Measurements from ENCODE around the gene SYK.
"Not testable (repeated sequence)": the region's sequence is repeated elsewhere in the genome, so short reads cannot be mapped to it uniquely, and the experiment has no call there.

The SYK gene

GRCh38 chr9:90880669-90881068 lies 79.0 kb downstream of the SYK start:
- DNase-seq (ENCODE audit: low read depth), result no peak

DNA sequence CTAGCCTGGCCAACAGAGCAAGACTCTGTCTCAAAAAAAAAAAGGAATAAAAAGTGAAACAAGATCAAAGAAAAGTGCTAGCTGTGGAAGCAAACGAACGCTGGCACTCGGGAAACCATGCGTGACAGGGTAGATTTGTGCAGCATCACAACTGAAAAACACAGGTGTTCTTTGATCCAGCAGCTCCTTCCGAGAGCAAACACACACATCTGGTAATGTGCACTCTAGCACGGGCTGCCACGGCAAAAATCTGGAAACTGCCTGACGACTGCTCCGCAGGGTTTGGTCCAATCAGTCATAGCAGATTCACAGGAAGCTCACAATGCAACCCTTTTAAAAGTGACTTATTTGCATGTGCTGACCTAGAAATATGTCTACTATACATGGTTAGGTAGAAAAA lies 80.0 kb downstream of the SYK start:
- no peak for DNase-seq (ENCODE audit: low read depth)

GRCh38 chr9:90882991-90883600 lies 81.5 kb downstream of the SYK start:
- no peak for DNase-seq (ENCODE audit: low read depth)

- no peak for DNase-seq (ENCODE audit: low read depth)
These were observed 82.0 kb downstream of the SYK start for GRCh38 chr9:90883661-90884060.

DNA sequence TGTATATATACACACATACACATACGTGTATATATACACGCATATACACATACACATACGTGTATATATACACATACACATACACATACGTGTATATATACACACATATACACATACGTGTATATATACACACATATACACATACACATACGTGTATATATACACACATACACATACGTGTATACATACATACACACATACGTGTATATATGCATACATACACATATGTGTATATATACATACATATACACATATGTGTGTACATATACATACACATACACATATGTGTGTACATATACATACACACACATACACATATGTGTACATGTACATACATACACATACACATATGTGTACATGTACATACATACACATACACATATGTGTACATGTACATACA lies 82.6 kb downstream of the SYK start:
- no peak for DNase-seq (ENCODE audit: low read depth)

DNA sequence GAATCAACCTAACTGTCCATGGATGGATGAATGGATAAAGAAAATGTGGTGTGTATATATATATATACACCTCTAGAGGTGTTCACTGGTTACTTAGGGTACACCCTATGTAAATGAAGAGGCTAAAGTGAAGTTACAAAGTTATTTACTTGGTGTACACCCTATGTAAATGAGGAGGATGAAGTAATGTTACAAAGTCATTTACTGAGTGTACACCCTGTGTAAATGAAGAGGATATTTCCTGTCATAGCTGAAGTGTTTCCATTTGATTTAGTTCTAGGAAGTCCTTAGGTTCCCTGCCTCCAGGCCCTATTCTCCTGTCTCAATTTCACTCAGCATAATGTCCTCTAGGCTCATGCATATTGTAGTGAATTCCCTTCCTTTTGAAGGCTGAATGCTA lies 85.2 kb downstream of the SYK start:
- not testable (repeated sequence) for DNase-seq (ENCODE audit: low read depth)

- no peak for DNase-seq (ENCODE audit: low read depth)
These were observed 87.3 kb downstream of the SYK start for GRCh38 chr9:90888941-90889340.

DNA sequence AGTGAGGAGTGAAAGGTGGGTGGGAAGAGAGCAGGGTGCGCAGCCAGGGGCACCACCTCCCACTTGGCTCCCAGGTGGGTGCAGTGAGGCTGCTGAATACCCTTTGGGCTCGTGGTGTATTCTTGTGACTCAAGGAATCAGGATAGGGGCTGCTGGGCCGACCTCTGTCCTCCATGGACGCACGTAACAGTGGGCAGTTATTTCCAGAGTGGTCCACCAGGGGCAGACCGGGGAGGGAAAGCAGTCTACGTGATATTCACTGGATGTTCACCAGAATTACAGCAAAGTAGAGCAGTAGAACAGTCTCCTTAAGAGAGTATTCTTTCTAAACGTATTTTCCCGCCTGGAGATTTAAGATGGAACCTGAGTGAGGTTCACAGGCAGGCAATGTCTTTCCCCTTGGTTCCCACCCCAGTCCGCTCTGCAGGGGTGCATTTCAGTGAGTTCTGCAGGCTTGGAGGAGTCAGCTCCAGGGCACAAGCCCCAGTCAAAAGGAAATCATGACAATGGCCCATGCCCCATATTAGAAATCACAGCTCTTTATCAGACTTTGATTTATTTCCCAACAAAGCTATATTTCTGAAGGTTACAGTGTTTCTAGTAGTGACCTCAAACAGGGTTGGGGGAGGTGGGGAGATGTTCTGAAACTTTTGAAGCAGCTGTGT lies 88.7 kb downstream of the SYK start:
- DNase-seq (ENCODE audit: low read depth), result no peak

- no peak for DNase-seq (ENCODE audit: low read depth)
These were observed 89.9 kb downstream of the SYK start for GRCh38 chr9:90891308-90892040.

DNA sequence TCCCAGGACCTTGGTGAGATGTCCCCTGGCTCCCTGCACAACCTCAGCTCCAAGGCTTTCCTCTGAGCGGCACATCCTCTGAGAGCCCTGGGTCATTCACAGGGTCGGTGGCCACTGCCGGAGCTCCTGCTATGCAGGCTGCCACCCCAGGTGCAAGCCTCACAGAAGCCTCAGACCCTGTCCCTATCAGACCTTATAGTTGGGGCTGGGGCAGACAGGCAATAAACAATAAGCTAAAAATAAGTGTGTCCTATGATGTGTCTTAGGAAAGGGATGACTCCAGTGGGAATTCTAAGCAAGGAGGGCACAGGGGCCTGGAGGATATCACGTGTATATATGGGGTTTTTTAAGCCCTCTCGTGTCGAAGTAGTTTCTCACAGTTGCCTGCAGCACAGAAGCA lies 91.3 kb downstream of the SYK start:
- DNase-seq (ENCODE audit: low read depth), result no peak

DNA sequence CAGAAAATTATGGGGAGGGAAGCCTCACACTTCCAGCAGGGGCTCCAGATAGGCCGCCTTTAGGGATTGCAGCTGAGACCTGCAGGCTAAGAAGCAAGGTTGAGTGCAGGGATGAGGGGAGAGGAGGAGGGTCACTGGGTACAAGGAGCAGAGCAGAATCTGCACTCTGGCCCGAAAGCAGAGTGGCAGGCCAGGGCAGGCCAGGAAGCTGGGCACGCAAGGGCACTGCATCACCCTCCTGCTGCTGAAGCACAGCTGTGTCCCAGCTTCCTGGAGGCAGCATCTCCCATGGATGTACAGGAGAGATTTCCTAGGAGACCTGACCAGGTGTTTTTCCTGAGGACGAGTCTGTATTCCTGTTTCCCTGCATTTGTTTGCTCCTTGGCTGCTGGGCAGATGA lies 92.1 kb downstream of the SYK start:
- DNase-seq (ENCODE audit: low read depth), result no peak

DNA sequence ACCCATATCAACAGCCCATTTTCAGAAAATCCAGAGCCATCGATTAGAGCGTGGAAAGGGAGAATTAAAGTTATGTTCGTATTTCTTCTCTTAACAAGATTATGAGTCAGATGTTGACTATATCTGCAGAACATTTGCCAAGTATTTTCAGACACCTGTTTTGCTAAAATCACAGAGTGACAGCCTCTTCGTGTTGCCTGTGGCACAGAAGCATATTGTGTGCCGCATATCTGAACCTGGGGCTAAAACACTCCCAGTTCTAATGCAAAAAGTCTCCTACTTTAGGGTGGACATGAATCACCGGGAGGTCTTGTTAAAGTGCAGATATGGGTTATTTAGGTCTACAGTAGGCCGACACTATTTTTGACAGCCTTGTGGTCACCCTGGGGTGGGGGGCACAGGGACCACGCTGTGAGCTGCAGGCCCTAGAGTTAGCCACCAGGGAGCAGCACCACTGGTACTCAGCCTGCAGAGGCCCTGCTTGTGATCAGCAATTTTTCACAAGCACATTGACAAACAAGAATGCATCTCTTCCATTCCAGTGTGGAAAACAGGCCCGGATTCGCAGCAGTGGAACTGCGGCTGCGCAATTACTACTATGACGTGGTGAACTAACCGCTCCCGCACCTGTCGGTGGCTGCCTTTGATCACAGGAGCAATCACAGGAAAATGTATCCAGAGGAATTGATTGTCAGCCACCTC lies 93.5 kb downstream of the SYK start:
- DNase-seq (ENCODE audit: low read depth), result no peak

GRCh38 chr9:90895786-90896185 lies 94.2 kb downstream of the SYK start:
- no peak for DNase-seq (ENCODE audit: low read depth)

GRCh38 chr9:90896231-90896630 lies 94.6 kb downstream of the SYK start:
- DNase-seq (ENCODE audit: low read depth), result no peak

DNA sequence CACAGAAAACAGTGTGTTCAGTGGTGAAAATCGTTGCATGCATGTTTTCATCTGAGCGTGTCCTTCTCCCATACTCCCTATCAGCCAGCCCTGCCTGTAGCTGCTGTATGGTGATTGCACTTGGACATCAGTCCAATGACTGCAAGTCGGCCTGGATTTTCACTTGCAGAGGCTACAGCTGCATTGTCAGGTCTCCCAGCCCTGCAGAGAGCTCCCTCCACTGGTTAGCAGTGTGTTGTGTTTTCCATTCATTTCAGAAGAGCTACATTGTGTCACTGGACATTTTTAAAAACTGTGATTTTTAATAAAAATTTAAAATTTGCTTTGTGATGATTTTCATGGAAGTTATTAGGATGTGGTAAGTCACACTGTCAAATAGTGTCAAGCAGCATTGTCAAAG lies 96.6 kb downstream of the SYK start:
- no peak for DNase-seq (ENCODE audit: low read depth)

- DNase-seq (ENCODE audit: low read depth), result no peak
These were observed 97.7 kb downstream of the SYK start for GRCh38 chr9:90899287-90899686.

GRCh38 chr9:90900130-90900529 lies 98.5 kb downstream of the SYK start:
- no peak for DNase-seq (ENCODE audit: low read depth)

- DNase-seq (ENCODE audit: low read depth), result no peak
These were observed 100.3 kb downstream of the SYK start for GRCh38 chr9:90901933-90902332.

- no peak for DNase-seq (ENCODE audit: low read depth)
These were observed 102.3 kb downstream of the SYK start for GRCh38 chr9:90903766-90904424.

DNA sequence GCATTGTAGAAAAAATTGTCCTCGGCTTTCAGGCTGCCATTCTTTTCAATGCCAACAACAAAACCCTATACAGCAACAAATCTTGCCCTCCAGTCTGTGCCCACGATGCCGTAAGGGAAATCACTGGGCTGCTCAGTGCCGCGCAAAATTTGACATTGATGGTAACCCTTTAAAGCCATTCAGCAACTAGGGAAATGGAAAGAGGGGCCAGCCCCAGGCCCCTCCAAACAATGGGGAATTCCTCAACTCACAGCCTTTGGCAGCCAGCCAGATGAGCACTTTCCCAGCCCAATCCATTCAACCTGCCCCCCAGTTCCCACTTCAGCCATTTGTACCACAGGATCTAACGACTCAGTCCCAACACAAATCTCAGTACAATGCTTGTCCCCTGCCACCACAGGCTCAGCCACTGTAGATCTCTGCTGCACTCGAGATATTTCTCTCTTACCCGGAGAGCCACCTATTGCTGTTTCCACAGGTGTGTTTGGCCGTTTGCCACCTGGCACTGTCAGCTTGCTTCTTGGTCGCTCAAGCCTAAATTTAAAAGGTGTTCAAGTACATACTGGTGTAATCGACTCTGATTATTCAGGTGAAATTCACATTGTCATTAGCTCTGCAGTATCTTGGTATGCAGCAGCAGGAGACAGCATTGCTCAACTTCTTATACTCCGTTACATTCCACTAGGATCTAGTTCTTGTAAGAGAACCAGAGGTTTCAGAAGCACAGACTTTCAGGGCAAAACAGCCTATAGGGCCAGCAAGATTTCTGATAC lies 103.3 kb downstream of the SYK start:
- no peak for DNase-seq (ENCODE audit: low read depth)

DNA sequence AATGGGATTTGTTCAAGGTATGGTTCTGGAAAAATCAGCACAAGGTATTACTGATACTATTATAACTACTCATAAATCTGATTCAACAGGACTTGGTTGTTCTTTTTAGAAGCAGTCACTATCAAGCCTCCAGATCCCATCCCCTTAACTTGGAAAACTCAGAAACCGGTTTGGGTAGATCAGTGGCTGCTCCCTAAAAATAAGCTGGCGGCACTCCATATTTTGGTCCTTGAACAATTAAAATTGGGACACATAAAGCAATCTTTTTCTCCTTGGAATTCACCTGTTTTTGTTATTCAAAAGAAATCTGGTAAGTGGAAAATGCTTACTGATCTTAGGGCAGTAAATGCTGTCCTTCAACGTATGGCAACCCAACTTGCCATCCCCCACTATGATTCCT lies 104.2 kb downstream of the SYK start:
- no peak for DNase-seq (ENCODE audit: low read depth)

All from stimulated activated CD4-positive, alpha-beta T cell treated with anti-CD3 and anti-CD28 coated beads, Interleukin-2, amount 100 ng/mL, for 4 hours (primary cell).